GM12872 (cell line): ENCODE measurements around the gene DOK7.

Experiments used
- TF ChIP-seq, protein P1 (sequence below): IDR thresholded peaks from 3 replicates; pipeline ENCODE4 v1.5.1; 2011; ENCODE audit warnings: low read depth, mild to moderate bottlenecking, low read length, moderate library complexity; ENCODE audit not compliant: insufficient read depth

DOK7 gene

DNA sequence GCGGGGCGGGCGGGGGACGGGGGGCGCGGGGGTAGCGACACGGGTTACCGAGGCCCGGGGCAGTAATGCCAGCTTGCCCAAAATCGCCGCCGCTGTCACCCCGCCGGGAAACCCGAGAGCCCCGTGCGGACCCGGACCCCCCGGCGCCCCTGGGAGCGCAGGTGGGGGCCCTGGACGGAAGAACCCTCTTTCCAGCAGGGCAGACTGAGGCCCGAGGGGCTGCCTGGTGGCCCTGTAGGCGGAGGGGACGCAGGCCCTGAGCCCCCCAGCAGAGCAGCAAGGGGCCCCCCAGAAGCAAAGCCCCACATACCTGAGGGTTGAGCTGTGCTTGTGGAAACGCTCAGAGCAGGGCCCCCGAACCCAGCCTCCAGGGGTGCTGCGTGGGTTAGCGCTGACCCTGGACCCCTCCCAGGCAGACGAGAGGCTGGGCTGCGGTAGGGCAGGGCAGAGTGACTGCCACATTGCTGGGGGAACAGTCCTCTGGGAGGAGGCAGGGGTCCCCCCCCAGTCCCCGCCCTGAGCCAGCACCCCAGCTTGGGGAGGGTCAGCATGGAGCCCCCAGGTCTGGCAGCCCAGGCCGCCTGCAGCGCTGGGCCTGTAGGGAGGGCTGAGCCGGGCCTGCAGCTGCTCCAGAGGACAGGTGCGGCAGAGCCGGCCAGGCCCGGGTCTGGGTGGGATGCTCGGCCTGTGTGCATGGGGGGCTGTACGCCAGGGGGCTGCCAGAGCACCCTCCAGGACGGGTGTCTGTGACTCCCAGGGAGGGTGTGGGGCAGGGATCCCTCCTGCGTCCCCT lies 646 bp downstream of the DOK7 start:
- TF ChIP-seq, protein P1, sequence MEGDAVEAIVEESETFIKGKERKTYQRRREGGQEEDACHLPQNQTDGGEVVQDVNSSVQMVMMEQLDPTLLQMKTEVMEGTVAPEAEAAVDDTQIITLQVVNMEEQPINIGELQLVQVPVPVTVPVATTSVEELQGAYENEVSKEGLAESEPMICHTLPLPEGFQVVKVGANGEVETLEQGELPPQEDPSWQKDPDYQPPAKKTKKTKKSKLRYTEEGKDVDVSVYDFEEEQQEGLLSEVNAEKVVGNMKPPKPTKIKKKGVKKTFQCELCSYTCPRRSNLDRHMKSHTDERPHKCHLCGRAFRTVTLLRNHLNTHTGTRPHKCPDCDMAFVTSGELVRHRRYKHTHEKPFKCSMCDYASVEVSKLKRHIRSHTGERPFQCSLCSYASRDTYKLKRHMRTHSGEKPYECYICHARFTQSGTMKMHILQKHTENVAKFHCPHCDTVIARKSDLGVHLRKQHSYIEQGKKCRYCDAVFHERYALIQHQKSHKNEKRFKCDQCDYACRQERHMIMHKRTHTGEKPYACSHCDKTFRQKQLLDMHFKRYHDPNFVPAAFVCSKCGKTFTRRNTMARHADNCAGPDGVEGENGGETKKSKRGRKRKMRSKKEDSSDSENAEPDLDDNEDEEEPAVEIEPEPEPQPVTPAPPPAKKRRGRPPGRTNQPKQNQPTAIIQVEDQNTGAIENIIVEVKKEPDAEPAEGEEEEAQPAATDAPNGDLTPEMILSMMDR: no peak

DNA sequence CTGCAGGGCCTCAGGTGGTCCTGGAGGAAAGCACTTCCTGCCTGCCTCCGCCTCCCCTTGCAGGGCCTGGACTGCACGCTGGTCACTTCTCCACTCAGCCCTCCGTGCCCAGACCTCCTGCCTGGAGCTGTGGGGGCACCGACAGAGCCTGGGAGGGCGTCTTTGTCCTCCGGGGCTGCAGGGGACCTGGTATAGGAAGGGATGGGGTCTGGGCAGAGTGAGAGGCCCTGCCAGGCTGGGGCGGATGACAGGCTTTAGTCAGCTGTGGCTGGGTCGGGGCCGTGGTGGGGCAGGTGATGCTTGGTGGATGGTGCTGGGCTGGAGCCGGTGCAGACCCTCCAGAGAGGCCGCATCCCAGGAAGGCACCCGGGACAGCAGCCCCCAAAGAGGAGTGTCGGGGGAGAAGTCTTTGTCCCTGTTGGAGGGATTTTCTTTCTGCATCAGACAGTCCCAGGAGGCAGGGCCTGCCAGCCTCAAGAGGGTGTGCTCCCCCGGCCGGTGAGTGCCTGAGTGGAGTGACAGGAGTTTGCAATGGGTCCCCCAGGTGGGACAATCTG lies 1.3 kb downstream of the DOK7 start:
- TF ChIP-seq, protein P1: no peak

DNA sequence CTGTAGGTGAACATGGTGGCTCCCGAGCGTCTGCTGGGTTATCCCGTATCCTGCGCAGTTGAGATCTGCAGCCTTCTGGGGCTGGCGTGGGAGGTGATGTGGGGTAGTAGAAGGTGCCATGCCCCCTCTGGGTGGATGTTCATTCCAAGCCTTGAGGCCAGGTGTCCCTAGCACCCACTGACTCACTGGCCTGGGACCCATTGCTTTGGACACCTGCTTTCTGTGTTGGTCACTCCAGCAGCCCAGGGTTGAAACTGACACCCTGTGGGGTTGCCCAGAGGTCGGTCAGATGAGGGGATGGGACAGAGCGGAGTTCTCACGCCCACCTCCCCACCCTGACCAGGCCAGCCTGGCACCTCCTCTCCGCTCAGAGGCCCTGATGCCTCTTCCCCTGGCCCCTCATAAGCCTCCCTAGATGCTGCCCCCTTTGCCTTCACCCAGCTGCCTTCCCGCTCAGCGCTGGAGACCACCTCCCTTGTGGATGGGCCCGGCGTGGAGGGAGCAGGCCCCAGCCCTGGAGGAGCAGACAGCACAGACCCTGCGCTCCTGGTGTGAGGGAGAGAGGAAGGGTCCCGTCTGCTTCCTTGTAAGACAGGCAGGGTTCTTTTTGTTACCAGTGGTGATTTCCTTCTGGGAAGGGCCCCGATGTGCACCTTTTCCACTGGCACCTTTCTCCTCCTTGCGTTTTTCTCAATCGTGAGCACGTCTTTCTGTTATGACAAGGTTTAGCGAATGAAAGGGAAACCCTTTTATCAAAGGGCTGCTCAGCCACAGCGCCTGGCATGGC lies 2.0 kb downstream of the DOK7 start:
- TF ChIP-seq, protein P1: no peak

DNA sequence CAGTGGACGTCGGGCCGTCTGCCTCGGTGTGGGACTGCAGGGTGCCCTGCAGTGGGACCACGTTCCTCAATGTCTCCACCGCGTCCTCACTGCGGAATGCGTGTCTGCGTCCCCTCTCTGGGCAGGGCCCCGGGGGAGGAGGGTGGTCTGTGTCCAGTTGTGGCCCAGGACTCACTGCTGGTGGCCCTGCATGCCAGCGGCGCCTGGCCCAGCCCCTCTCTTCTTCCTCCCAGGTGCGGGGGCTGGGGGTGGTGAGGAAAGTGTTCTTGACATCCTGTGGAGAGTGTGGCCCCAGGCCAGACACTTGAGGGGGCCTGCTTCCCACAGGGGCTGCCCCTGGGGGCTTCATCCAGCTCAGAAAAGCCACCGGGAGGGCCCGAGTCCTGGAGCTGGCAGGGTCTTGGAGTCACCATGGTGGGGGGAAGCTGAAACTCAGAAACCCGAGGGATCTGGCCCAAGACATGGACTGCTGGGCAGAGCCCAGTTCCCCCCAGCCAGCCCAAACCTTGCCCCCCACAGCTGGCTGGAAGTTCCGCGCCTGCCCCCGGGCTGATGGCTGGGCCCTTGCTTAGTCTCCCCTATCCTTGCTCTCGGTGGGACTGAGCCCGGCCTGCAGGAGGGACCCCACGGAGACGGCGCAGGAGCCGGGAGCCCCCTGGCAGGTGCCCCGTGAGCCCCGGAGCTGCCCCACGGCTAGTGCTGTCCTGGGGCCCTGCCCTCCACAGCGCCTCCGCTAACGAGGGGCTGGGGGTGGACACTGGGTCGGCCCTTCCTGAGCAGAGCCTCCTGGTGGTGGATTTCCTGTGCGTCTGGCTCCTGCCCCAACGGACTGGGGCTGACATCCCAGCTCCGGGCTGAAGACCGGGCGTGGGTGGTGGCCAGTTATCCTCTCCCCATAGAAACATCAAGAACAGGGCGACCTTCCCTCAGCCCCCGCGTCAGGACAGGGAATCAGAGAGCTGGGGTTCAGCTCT lies 2.9 kb downstream of the DOK7 start:
- TF ChIP-seq, protein P1: no peak

DNA sequence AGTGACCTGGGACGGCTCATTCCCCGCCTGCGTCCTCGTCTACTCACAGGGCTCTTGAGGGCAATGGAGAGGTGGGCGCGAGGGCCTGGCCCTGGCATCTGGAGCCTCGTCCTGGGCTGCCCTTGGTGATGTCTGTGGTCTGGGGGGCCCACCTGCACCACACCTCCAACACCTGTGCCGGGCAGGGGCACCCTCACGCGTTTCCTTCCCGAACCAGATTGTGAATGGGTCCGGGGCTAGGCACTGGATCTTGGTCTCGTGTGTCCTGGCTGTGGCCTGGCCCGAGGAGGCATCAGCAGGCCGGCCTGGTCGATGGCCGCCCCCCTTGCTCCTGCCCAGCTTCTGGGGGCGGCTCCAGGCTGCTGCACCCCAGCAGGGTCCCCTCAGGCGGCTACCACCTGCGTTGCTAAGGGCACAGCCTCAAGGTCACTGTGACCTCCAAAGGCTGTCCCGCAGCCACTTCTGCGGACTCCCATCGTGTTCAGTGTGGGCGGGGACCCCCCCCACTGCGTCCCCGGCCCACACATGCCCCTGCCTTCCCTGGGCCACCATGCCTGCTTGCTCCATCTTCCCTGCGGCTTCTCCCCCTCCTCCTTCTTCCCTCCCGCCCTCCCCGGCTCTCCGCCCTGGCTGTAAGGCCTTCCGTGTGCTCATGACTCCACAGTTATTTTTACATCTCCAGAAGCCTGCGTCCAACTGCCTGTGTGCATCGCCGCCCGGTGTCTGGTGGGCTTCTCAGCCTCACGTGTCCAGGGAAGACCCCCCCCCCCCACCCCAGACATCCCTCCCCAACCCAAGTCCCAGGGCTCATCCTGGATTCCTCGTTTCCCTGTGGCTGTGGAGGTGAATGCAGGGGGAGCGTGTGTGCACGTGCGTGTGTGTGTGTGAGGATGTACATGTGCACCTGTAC lies 3.8 kb downstream of the DOK7 start:
- TF ChIP-seq, protein P1: no peak

DNA sequence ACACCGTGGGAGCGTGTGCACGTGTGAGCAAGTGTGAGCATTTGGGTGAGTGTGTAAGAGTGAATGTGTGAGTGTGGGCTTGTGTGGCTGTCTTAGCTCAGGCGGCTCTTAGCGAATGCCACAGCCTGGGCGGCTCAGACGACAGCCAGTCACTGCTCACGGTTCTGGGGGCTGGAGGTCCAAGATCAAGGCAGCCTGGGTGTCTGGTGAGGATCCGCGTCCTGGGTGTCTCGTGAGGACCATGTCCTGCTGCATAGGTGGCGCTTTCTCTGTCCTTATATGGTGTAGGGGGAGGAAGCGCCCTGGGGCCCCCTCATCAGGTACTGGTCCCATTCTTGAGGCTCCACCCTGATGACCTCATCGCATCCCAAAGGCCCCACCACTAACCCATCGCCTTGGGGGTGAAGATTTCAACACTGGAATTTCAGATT lies 4.5 kb downstream of the DOK7 start:
- TF ChIP-seq, protein P1: no peak
